HepG2 (cell line): ENCODE measurements around the gene MREG. TPM values are rescaled to one million over a fixed set of nuclear protein-coding genes. Genes with fewer than 3 reads are reported as not detected.

Experiments
- ARNTL ChIP-seq: sonication (generic); formaldehyde crosslinking; IDR thresholded peaks from 2 replicates; pipeline ENCODE4 v1.4.0; 2020; ENCODE audit warnings: mild to moderate bottlenecking, missing genetic modification reagents
- ELF1 ChIP-seq: sonication (generic); formaldehyde crosslinking; IDR thresholded peaks from 2 replicates; pipeline ENCODE4 v1.4.0; 2020; ENCODE audit warnings: missing genetic modification reagents
- ERF ChIP-seq: IDR thresholded peaks from 2 replicates; pipeline ENCODE4 v1.6.1; 2018; ENCODE audit warnings: missing biosample characterization, missing genetic modification reagents
- GABPA ChIP-seq, 2 experiments: IDR thresholded peaks; 2 replicates each; pipeline ENCODE4 v1.6.1; 2011 to 2016; ENCODE audit warnings: low read depth in 2 of 2, low read length in 1 of 2, missing biosample characterization in 1 of 2, missing genetic modification characterization in 1 of 2
- MLLT10 ChIP-seq: sonication (generic); formaldehyde crosslinking; IDR thresholded peaks from 2 replicates; pipeline ENCODE4 v1.4.0; 2020; ENCODE audit warnings: missing genetic modification reagents
- MXD3 ChIP-seq: IDR thresholded peaks from 2 replicates; pipeline ENCODE4 v1.6.1; 2016; ENCODE audit warnings: mild to moderate bottlenecking, missing biosample characterization, missing genetic modification reagents
- POLR2AphosphoS2 ChIP-seq: IDR thresholded peaks from 2 replicates; pipeline ENCODE4 v1.6.1; 2011; ENCODE audit warnings: low read depth, low read length, improper control_type of control experiment
- RBFOX2 ChIP-seq: fragments of 200-400 bp; formaldehyde crosslinking; IDR thresholded peaks from 2 replicates; pipeline ENCODE4 v1.6.1; 2017; ENCODE audit warnings: low read depth, mild to moderate bottlenecking, low read length
- RBM22 ChIP-seq: fragments of 200-400 bp; formaldehyde crosslinking; optimal IDR thresholded peaks from 2 replicates; pipeline ENCODE3; 2017; ENCODE audit warnings: mild to moderate bottlenecking, low read length, moderate library complexity
- RXRA ChIP-seq: sonication (generic); formaldehyde crosslinking; IDR thresholded peaks from 2 replicates; pipeline ENCODE4 v1.5.1; 2020; ENCODE audit warnings: missing genetic modification reagents
- SPEN ChIP-seq: sonication (generic); formaldehyde crosslinking; IDR thresholded peaks from 2 replicates; pipeline ENCODE4 v1.5.1; 2020; ENCODE audit warnings: low read depth, mild to moderate bottlenecking, missing genetic modification reagents
- TARDBP ChIP-seq: sonication (generic); formaldehyde crosslinking; IDR thresholded peaks from 2 replicates; pipeline ENCODE4 v1.8.0; 2022; ENCODE audit warnings: mild to moderate bottlenecking, missing genetic modification reagents
- TP53 ChIP-seq: sonication (generic); formaldehyde crosslinking; conservative IDR thresholded peaks from 2 replicates; pipeline ENCODE4 v1.4.0; 2020; ENCODE audit warnings: missing genetic modification reagents
- UBTF ChIP-seq: sonication (generic); formaldehyde crosslinking; IDR thresholded peaks from 2 replicates; pipeline ENCODE4 v1.4.0; 2020; ENCODE audit warnings: mild to moderate bottlenecking, missing genetic modification reagents
- ZNF362 ChIP-seq: sonication (generic); formaldehyde crosslinking; IDR thresholded peaks from 2 replicates; pipeline ENCODE4 v1.4.0; 2020; ENCODE audit warnings: missing genetic modification reagents, mild to moderate bottlenecking, borderline replicate concordance
- ZNF670 ChIP-seq: sonication (generic); formaldehyde crosslinking; IDR thresholded peaks from 2 replicates; pipeline ENCODE4 v1.8.0; 2022; ENCODE audit warnings: mild to moderate bottlenecking, missing genetic modification reagents, borderline replicate concordance
- ZNF777 ChIP-seq: sonication (generic); formaldehyde crosslinking; IDR thresholded peaks from 2 replicates; pipeline ENCODE4 v1.4.0; 2020; ENCODE audit warnings: missing genetic modification reagents
- ZNF781 ChIP-seq: sonication (generic); formaldehyde crosslinking; IDR thresholded peaks from 2 replicates; pipeline ENCODE4 v1.5.1; 2020; ENCODE audit warnings: borderline replicate concordance, mild to moderate bottlenecking, missing genetic modification reagents; ENCODE audit errors: not compliant biosample characterization
- ZNF839 ChIP-seq: sonication (generic); formaldehyde crosslinking; IDR thresholded peaks from 2 replicates; pipeline ENCODE4 v1.4.0; 2020; ENCODE audit warnings: missing genetic modification reagents, mild to moderate bottlenecking, borderline replicate concordance
- polyA plus RNA-seq, 8 experiments: library from polyadenylated mRNA; depleted of rRNA in 3 of 8; stranded (reverse) in 7 of 8; unstranded in 1 of 8; fragments of >200 nt; fragmentation: Illumina TruSeq in 4 of 8; extraction: Trizol in 4 of 8; gene quantifications; 2 replicates each; pipeline versions ENCODE4 v1.2.1 to v1.2.3, GENCODE V29; 2011 to 2016; ENCODE audit warnings: low read depth in 4 of 8, missing spikeins in 1 of 8, mixed read lengths in 1 of 8; ENCODE audit not compliant: insufficient read depth in 1 of 8
- total RNA-seq, 5 experiments: library from RNA; depleted of rRNA; stranded (reverse); fragments of >200 nt; fragmentation: Illumina TruSeq; extraction: Trizol; gene quantifications; 2 replicates each; pipeline ENCODE4 v1.2.3, GENCODE V29; 2016; ENCODE audit warnings: low read depth in 1 of 5
- TF ChIP-seq, protein P1 (sequence below): sonication (generic); formaldehyde crosslinking; IDR thresholded peaks from 2 replicates; pipeline ENCODE4 v1.8.1; 2023; ENCODE audit warnings: mild to moderate bottlenecking, missing genetic modification reagents
- TF ChIP-seq, protein P2 (sequence below): sonication (generic); formaldehyde crosslinking; IDR thresholded peaks from 2 replicates; pipeline ENCODE4 v1.8.0; 2023; ENCODE audit warnings: mild to moderate bottlenecking, missing genetic modification reagents
- TF ChIP-seq, protein P3 (sequence below): sonication (generic); formaldehyde crosslinking; IDR thresholded peaks from 2 replicates; pipeline ENCODE4 v1.4.0; 2020; ENCODE audit warnings: mild to moderate bottlenecking, missing genetic modification reagents

MREG gene
- total and polyA plus RNA-seq, 2 of the 13 experiments (the other 11 are each of a cell fraction or from before 2014, with no cell fraction given): 7.5 to 23.3 TPM

DNA sequence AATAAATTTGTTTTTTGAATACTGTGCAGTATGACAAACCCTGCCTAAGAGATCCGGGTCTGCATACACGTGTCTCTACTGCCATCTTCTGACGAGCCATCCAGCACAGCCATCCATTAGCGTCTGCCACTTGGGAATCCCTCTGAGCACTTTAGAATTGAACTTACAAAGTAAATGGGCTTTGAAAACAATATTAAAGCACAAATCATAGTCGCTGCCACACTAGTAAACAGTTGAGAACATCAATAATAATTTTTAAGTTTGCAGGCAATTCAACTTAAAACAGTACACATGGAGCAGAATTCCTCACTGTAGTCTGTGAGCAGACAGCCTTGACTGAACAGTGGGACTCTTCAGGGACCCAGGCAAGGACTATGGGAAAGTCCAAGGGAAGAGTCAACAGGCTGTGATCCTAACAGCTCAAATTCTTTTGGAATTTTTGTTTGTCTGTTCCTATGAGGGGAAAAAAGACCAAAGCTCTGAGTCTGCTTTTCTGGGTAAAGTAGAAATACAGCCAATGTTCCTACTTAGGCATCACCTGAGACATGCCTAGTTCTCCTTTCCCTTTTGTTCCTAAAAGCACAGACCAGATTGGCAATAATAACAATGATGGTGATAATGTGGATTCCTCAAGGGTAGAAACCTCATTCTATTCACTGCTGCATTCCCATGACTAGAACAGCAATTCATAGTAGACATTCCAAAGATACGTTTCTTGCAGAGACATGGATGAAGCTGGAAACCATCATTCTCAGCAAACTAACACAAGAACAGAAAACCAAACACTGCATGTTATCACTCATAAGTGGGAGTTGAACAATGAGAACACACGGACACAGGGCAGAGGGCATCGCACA, 92.9 kb downstream of the MREG start (continued):
- TF ChIP-seq, protein P1, sequence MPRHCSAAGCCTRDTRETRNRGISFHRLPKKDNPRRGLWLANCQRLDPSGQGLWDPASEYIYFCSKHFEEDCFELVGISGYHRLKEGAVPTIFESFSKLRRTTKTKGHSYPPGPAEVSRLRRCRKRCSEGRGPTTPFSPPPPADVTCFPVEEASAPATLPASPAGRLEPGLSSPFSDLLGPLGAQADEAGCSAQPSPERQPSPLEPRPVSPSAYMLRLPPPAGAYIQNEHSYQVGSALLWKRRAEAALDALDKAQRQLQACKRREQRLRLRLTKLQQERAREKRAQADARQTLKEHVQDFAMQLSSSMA (CRISPR knock-in tag): no peak
- TF ChIP-seq UBTF (CRISPR knock-in tag) (no peak), ERF (CRISPR knock-in tag) (peak; percentile 63; the same call in 1 of the 2 replicates), SPEN (CRISPR knock-in tag) (no peak), TP53 (no peak), POLR2AphosphoS2 (no peak), GABPA (IDR thresholded peaks at IDR 0.05; ENCODE audit: low read depth, low read length) (no peak), GABPA (CRISPR knock-in tag; IDR thresholded peaks at IDR 0.05; ENCODE audit: low read depth) (no peak), ELF1 (CRISPR knock-in tag) (no peak), RXRA (CRISPR knock-in tag) (no peak), MLLT10 (CRISPR knock-in tag) (no peak), TARDBP (CRISPR knock-in tag) (no peak), RBFOX2 (no peak), ZNF777 (CRISPR knock-in tag) (no peak), ZNF670 (CRISPR knock-in tag) (no peak), RBM22 (no peak), ZNF362 (CRISPR knock-in tag) (peak; percentile 28; the same call in 1 of the 2 replicates), ZNF839 (CRISPR knock-in tag) (no peak), MXD3 (CRISPR knock-in tag) (no peak), ARNTL (no peak), ZNF781 (no peak)
- TF ChIP-seq, protein P2, sequence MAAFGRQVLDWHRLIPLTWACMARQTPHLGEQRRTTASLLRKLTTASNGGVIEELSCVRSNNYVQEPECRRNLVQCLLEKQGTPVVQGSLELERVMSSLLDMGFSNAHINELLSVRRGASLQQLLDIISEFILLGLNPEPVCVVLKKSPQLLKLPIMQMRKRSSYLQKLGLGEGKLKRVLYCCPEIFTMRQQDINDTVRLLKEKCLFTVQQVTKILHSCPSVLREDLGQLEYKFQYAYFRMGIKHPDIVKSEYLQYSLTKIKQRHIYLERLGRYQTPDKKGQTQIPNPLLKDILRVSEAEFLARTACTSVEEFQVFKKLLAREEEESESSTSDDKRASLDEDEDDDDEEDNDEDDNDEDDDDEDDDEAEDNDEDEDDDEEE (CRISPR knock-in tag): no peak
- TF ChIP-seq, protein P3, sequence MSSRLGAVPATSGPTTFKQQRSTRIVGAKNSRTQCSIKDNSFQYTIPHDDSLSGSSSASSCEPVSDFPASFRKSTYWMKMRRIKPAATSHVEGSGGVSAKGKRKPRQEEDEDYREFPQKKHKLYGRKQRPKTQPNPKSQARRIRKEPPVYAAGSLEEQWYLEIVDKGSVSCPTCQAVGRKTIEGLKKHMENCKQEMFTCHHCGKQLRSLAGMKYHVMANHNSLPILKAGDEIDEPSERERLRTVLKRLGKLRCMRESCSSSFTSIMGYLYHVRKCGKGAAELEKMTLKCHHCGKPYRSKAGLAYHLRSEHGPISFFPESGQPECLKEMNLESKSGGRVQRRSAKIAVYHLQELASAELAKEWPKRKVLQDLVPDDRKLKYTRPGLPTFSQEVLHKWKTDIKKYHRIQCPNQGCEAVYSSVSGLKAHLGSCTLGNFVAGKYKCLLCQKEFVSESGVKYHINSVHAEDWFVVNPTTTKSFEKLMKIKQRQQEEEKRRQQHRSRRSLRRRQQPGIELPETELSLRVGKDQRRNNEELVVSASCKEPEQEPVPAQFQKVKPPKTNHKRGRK (CRISPR knock-in tag): no peak; the same call in 1 of the 2 replicates
